GM19328 (cell line): ENCODE data around the gene CNTNAP5.

Experiments used
- ATAC-seq: cut with Tn5 transposase; IDR thresholded peaks from one replicate; pipeline ENCODE4 v1.9.1; 2021; ENCODE audit warnings: mild to moderate bottlenecking, moderate library complexity; ENCODE audit not compliant: unreplicated experiment

CNTNAP5 gene

GRCh38 chr2:124867247-124867646 is 842.2 kb downstream of the CNTNAP5 start:
- ATAC-seq, result no peak

GRCh38 chr2:124874219-124874618 is 849.1 kb downstream of the CNTNAP5 start:
- no peak for ATAC-seq

- ATAC-seq, result no peak
Observed at GRCh38 chr2:124874676-124875075, 849.6 kb downstream of the CNTNAP5 start.

- ATAC-seq, result no peak
Observed at GRCh38 chr2:124875627-124876244, 850.6 kb downstream of the CNTNAP5 start.

GRCh38 chr2:124877141-124877577 is 852.1 kb downstream of the CNTNAP5 start:
- ATAC-seq, result no peak

GRCh38 chr2:124879640-124880039 is 854.6 kb downstream of the CNTNAP5 start:
- no peak for ATAC-seq

- ATAC-seq, result no peak
Observed at GRCh38 chr2:124880995-124881394, 855.9 kb downstream of the CNTNAP5 start.

GRCh38 chr2:124882423-124882822 is 857.3 kb downstream of the CNTNAP5 start:
- no peak for ATAC-seq

- no peak for ATAC-seq
Observed at GRCh38 chr2:124883595-124883994, 858.5 kb downstream of the CNTNAP5 start.

GRCh38 chr2:124884315-124884714 is 859.2 kb downstream of the CNTNAP5 start:
- no peak for ATAC-seq

GRCh38 chr2:124886216-124886615 is 861.1 kb downstream of the CNTNAP5 start:
- no peak for ATAC-seq

- ATAC-seq, result no peak
Observed at GRCh38 chr2:124887466-124887865, 862.4 kb downstream of the CNTNAP5 start.

GRCh38 chr2:124888431-124888830 is 863.3 kb downstream of the CNTNAP5 start:
- ATAC-seq, result no peak

- ATAC-seq, result no peak
Observed at GRCh38 chr2:124894199-124894598, 869.1 kb downstream of the CNTNAP5 start.

GRCh38 chr2:124898827-124899226 is 873.7 kb downstream of the CNTNAP5 start:
- ATAC-seq, result no peak

GRCh38 chr2:124908411-124908810 is 883.3 kb downstream of the CNTNAP5 start:
- ATAC-seq, result no peak

- no peak for ATAC-seq
Observed at GRCh38 chr2:124911560-124911959, 886.5 kb downstream of the CNTNAP5 start.

GRCh38 chr2:124913868-124914267 is 888.8 kb downstream of the CNTNAP5 start:
- ATAC-seq, result no peak

- ATAC-seq, result no peak
Observed at GRCh38 chr2:124915567-124915966, 890.5 kb downstream of the CNTNAP5 start.

- ATAC-seq, result no peak
Observed at GRCh38 chr2:124919296-124919695, 894.2 kb downstream of the CNTNAP5 start.

GRCh38 chr2:124920448-124920847 is 895.4 kb downstream of the CNTNAP5 start:
- ATAC-seq, result no peak

- no peak for ATAC-seq
Observed at GRCh38 chr2:124921191-124921590, 896.1 kb downstream of the CNTNAP5 start.

GRCh38 chr2:124923097-124923496 is 898.0 kb downstream of the CNTNAP5 start:
- no peak for ATAC-seq
